ENCODE data around the gene TSHZ2.

DNA sequence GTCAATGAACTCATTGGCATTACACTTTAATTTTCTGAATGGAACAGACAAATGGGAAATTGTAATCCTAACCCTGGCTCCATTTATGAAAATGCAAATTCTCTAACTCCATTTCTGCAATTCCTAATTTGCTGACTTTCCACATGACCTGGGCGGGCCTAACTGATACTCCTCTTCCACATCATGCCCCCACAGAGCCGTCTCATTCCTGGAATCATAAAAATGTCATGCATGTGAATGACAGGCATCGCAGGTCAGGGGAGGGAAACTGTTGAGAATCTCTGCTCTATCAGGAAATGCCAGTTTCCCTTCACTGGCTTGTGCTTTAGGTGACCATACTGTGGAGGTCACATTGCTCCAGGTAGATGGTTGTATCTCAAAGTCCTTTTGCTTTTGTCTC lies 456.4 kb downstream of the TSHZ2 start:
- TF ChIP-seq ZNF274 (IDR thresholded peaks at IDR 0.05; ENCODE audit: low read depth, low read length) (no peak), YY1 (IDR thresholded peaks at IDR 0.05; ENCODE audit: insufficient read depth, insufficient read length) (no peak), SUZ12 (IDR thresholded peaks at IDR 0.05; ENCODE audit: extremely low read depth, insufficient read depth, insufficient read length) (no peak)

Measured in NT2/D1 (cell line).